Keratinocyte (primary cell): Measurements from ENCODE around the gene CPA4. TPM values are rescaled to one million over a fixed set of nuclear protein-coding genes. Genes with fewer than 3 reads are reported as not detected.

ENCODE experiments used
- DNase-seq: peaks from one replicate; pipeline ENCODE4 v3.0.0-alpha.2; 2011; ENCODE audit warnings: low read depth, missing footprints, low spot score
- FAIRE-seq: peaks from 2 replicates; lab custom pipeline; 2011; peaks lifted over from hg19 to GRCh38; lab: Jason Lieb, UNC
- H2AFZ ChIP-seq: 2 replicates; pipeline ENCODE4 v1.6.0; 2012; ENCODE audit warnings: low read length, control low read depth, inconsistent platforms; ENCODE audit not compliant: control insufficient read depth
- H3K27ac ChIP-seq: 2 replicates; pipeline ENCODE4 v1.5.1; 2011; ENCODE audit warnings: low read length; ENCODE audit not compliant: control insufficient read depth, insufficient read depth
- H3K27me3 ChIP-seq: 3 replicates; pipeline ENCODE4 v1.6.0; 2011; ENCODE audit warnings: low read length; ENCODE audit not compliant: control insufficient read depth, insufficient read depth; ENCODE audit errors: extremely low read depth
- H3K36me3 ChIP-seq, 2 experiments: 2 replicates in 1 of 2; 3 replicates in 1 of 2; pipeline ENCODE4 v1.5.1; 2011; ENCODE audit warnings: low read length in 2 of 2, mild to moderate bottlenecking in 1 of 2; ENCODE audit not compliant: control insufficient read depth in 2 of 2, insufficient read depth in 2 of 2; ENCODE audit errors: extremely low read depth in 1 of 2
- H3K4me1 ChIP-seq: 3 replicates; pipeline ENCODE4 v1.5.1; 2011; ENCODE audit warnings: low read length; ENCODE audit not compliant: control insufficient read depth, insufficient read depth; ENCODE audit errors: extremely low read depth
- H3K4me2 ChIP-seq: 3 replicates; pipeline ENCODE4 v1.6.0; 2011; ENCODE audit warnings: low read depth, low read length; ENCODE audit not compliant: control insufficient read depth, insufficient read depth; ENCODE audit errors: extremely low read depth
- H3K4me3 ChIP-seq, 3 experiments: fragments of 200-600 bp in 1 of 3; sonication (generic) in 1 of 3; 2 replicates in 2 of 3; 3 replicates in 1 of 3; pipeline ENCODE4 v1.5.1; 2011 to 2016; ENCODE audit warnings: low read length in 3 of 3, mild to moderate bottlenecking in 3 of 3, control low read depth in 2 of 3, inconsistent platforms in 1 of 3, low read depth in 1 of 3, mixed read lengths in 1 of 3, mixed run types in 1 of 3, moderate library complexity in 1 of 3; ENCODE audit not compliant: control insufficient read depth in 2 of 3, insufficient read depth in 2 of 3; ENCODE audit errors: extremely low read depth in 1 of 3
- H3K79me2 ChIP-seq: 2 replicates; pipeline ENCODE4 v1.6.0; 2012; ENCODE audit warnings: low read length; ENCODE audit not compliant: control insufficient read depth, insufficient read depth
- H3K9ac ChIP-seq: 3 replicates; pipeline ENCODE4 v1.6.0; 2011; ENCODE audit warnings: low read length; ENCODE audit not compliant: control insufficient read depth, insufficient read depth; ENCODE audit errors: extremely low read depth
- H3K9me1 ChIP-seq: 3 replicates; pipeline ENCODE4 v1.6.0; 2011; ENCODE audit warnings: low read length; ENCODE audit not compliant: control insufficient read depth, insufficient read depth; ENCODE audit errors: extremely low read depth
- H3K9me3 ChIP-seq: 2 replicates; pipeline ENCODE4 v1.5.1; 2012; ENCODE audit warnings: low read depth, low read length; ENCODE audit not compliant: control insufficient read depth
- H4K20me1 ChIP-seq: 3 replicates; pipeline ENCODE4 v1.6.0; 2011; ENCODE audit warnings: low read length; ENCODE audit not compliant: control insufficient read depth, insufficient read depth; ENCODE audit errors: extremely low read depth
- CTCF ChIP-seq, 3 experiments: IDR thresholded peaks in 1 of 3; conservative IDR thresholded peaks in 1 of 3; optimal IDR thresholded peaks in 1 of 3; 2 replicates in 2 of 3; 3 replicates in 1 of 3; pipeline versions ENCODE3 to v1.5.1; 2011; ENCODE audit warnings: low read length in 3 of 3, mild to moderate bottlenecking in 3 of 3, moderate library complexity in 2 of 3, control low read depth in 1 of 3, inconsistent platforms in 1 of 3; ENCODE audit not compliant: insufficient read depth in 2 of 3; ENCODE audit errors: extremely low read depth in 1 of 3
- EZH2 ChIP-seq: IDR thresholded peaks from one replicate; pipeline ENCODE4 v1.6.1; 2012; ENCODE audit warnings: inconsistent platforms, mild to moderate bottlenecking, low read length, moderate library complexity
- dilution Hi-C: fragments of 300-500 bp; cut with MboI; formaldehyde crosslinking; loops from one replicate; pipeline ENCODE4 v1.7.0; 2020; ENCODE audit warnings: low sequenced_read_pairs; ENCODE audit not compliant: extremely low pct_ligation_motif_present
- polyA plus RNA-seq, 5 experiments: library from polyadenylated mRNA; depleted of rRNA in 3 of 5; stranded (reverse) in 3 of 5; stranded (forward) in 1 of 5; unstranded in 1 of 5; fragments of >200 nt; gene quantifications; 1 replicate in 1 of 5; 2 replicates in 3 of 5; 3 replicates in 1 of 5; pipeline versions ENCODE4 v1.2.1 to v1.2.3, GENCODE V29; 2011 to 2012; ENCODE audit warnings: missing spikeins in 2 of 5, low read depth in 1 of 5, low replicate concordance in 1 of 5

CPA4 gene
- polyA plus RNA-seq, 1 donor (not counting 4 experiments of a cell fraction or from before 2014, with no cell fraction given): 248 TPM

DNA sequence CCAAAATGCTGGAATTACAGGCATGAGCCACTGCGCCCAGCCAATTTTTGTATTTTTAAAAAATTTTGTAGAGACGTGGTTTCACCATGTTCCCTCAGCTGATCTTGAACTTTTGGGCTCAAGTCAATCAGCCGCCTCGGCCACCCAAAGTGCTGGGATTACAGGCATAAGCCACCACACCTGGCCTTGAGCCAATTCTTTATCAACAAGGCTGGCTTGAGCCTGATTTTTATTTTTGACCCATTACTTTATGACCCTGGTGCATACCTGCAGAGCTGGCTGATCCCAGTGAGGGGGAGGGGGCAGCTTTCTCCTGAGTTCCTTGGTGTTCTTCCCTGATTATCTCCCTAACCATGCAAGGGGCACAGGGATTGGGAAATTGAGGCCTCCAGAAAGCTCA is 71.5 kb downstream of the CPA4 start:
- Histone ChIP-seq H4K20me1 (no peaks in the 10 kb centered on the region), H3K9me1 (no peaks in the 10 kb centered on the region), H3K9ac (no peak overlapping the region), H3K79me2 (no peaks in the 10 kb centered on the region), H3K4me1 (peaks cover 38% of the 10 kb centered on the region), H3K27me3 (no peaks in the 10 kb centered on the region), H3K36me3 (no peaks in the 10 kb centered on the region), H3K9me3 (peaks cover 4% of the 10 kb centered on the region), H3K4me2 (no peak overlapping the region), H2AFZ (no peak overlapping the region), H3K27ac (no peak overlapping the region), H3K4me3 (no peak overlapping the region)
- dilution Hi-C loops: no loop called here
- DNase-seq (no peak), FAIRE-seq (no peak)
- TF ChIP-seq CTCF (optimal IDR thresholded peaks at IDR 0.05 in 1 of 3, IDR thresholded peaks at IDR 0.05 in 1 of 3, conservative IDR thresholded peaks at IDR 0.05 in 1 of 3; ENCODE audit: extremely low read depth in 1 of 3, insufficient read depth in 2 of 3, low read length in 3 of 3): no peak
- TF ChIP-seq EZH2: no peak

- FAIRE-seq: no peak
- Histone ChIP-seq H3K4me1 (peaks cover 40% of the 10 kb centered on the region), H4K20me1 (no peaks in the 10 kb centered on the region), H3K9ac (no peak overlapping the region), H3K4me2 (no peak overlapping the region), H3K27me3 (no peaks in the 10 kb centered on the region), H3K9me3 (peaks cover 4% of the 10 kb centered on the region), H3K27ac (no peak overlapping the region), H3K36me3 (no peaks in the 10 kb centered on the region), H3K79me2 (no peaks in the 10 kb centered on the region), H3K4me3 (no peak overlapping the region), H2AFZ (no peak overlapping the region), H3K9me1 (no peaks in the 10 kb centered on the region)
- dilution Hi-C loops: no loop called here
- TF ChIP-seq CTCF (optimal IDR thresholded peaks at IDR 0.05 in 1 of 3, IDR thresholded peaks at IDR 0.05 in 1 of 3, conservative IDR thresholded peaks at IDR 0.05 in 1 of 3; ENCODE audit: extremely low read depth in 1 of 3, insufficient read depth in 2 of 3, low read length in 3 of 3) (no peak), EZH2 (no peak)
- no peak for DNase-seq
Observed at GRCh38 chr7:130365088-130365487, 72.1 kb downstream of the CPA4 start.
